ENCODE measurements around the gene ITGAD. TPM values are rescaled to one million over a fixed set of nuclear protein-coding genes. Genes with fewer than 3 reads are reported as not detected.

Gene ITGAD
- total and polyA plus RNA-seq, 2 donors (not counting 1 experiment from before 2014, with no cell fraction given): 0.19 TPM; not detected in 1

- H3K27ac Mint-ChIP-seq: no peak overlapping the region
- ChIA-PET CTCF (interaction anchor here (1.2 to 1.9 kb wide), 2 partner anchors 11 kb away, joined by 5 to 6 read pairs; no protein-coding TSS in a partner anchor), POLR2A (interaction anchor here (1.0 kb wide), 1 partner anchor 12 kb away, joined by 5 read pairs; the partner anchor contains the start of gene ARMC5)
- ATAC-seq (ENCODE audit: low read depth) (no peak), DNase-seq (no peak)
- H3K27ac ChIP-seq (ENCODE audit: low read length in 2 of 2): no peak overlapping the region
- peaks cover 32% of the 10 kb centered on the region in 2 donors for H3K4me1 ChIP-seq (ENCODE audit: control insufficient read depth in 2 of 2, insufficient read depth in 2 of 2, low read length in 2 of 2)
- TF ChIP-seq EZH2 (IDR thresholded peaks at IDR 0.05; ENCODE audit: borderline replicate concordance, insufficient read depth, low read depth, low read length, poor library complexity, severe bottlenecking) (no peak), CTCF (IDR thresholded peaks at IDR 0.05) (no peak)
- H3K27me3 ChIP-seq (replicated peaks in 1 of 4; ENCODE audit: control extremely low read depth in 1 of 4, control insufficient read depth in 3 of 4, insufficient read depth in 4 of 4, low read length in 3 of 4): peaks cover 0 to 21% (median 11%) of the 10 kb centered on the region in 4 experiments
- 55% methylated on average over 12 of the region's 15 CpGs for WGBS (ENCODE audit: insufficient coverage)
- peak overlapping the region; percentile 61 for H3K4me3 Mint-ChIP-seq
- peaks cover 0 to 12% (median 0%) of the 10 kb centered on the region in 3 donors for H3K9me3 ChIP-seq (ENCODE audit: control extremely low read depth in 1 of 3, control insufficient read depth in 2 of 3, insufficient read depth in 1 of 3, low read length in 2 of 3)
- peak overlapping the region; percentile 52 for H3K9ac ChIP-seq (ENCODE audit: low read length)
- no peaks in the 10 kb centered on the region for H4K20me1 ChIP-seq (ENCODE audit: control insufficient read depth, insufficient read depth, low read length, poor library complexity, severe bottlenecking)
- H3K27me3 Mint-ChIP-seq: peaks cover 3% of the 10 kb centered on the region
- H3K4me2 ChIP-seq (replicated peaks; ENCODE audit: low read depth, low read length, poor library complexity, severe bottlenecking): peak overlapping the region; percentile 89
- peak overlapping the region in 4 of 5 experiments; percentile 28 to 43 (median 34) for H3K4me3 ChIP-seq (ENCODE audit: control extremely low read depth in 1 of 5, extremely low read depth in 1 of 5, insufficient read depth in 1 of 5, low read depth in 2 of 5, low read length in 4 of 5)
- peaks cover 52% of the 10 kb centered on the region for H3K4me1 Mint-ChIP-seq
- no peaks in the 10 kb centered on the region for H3K9me3 Mint-ChIP-seq (ENCODE audit: insufficient read depth)
- intact Hi-C loops (cut with micrococcal nuclease): no loop called here
- H2AFZ ChIP-seq (ENCODE audit: insufficient read depth, low read depth, low read length, poor library complexity, severe bottlenecking): peak overlapping the region; percentile 51
- peaks cover 0 to 2% of the 10 kb centered on the region in 2 experiments for H3K36me3 ChIP-seq (replicated peaks in 1 of 2; ENCODE audit: control extremely low read depth in 1 of 2, control insufficient read depth in 1 of 2, extremely low read depth in 1 of 2, insufficient read depth in 2 of 2, low read length in 1 of 2)
- H3K79me2 ChIP-seq (ENCODE audit: control insufficient read depth, insufficient read depth, low read length): no peaks in the 10 kb centered on the region
Observed at GRCh38 chr16:31471241-31471874, 78.2 kb downstream of the ITGAD start.
